ENCODE measurements around the gene MAPK7.

- TF ChIP-seq, protein P1, sequence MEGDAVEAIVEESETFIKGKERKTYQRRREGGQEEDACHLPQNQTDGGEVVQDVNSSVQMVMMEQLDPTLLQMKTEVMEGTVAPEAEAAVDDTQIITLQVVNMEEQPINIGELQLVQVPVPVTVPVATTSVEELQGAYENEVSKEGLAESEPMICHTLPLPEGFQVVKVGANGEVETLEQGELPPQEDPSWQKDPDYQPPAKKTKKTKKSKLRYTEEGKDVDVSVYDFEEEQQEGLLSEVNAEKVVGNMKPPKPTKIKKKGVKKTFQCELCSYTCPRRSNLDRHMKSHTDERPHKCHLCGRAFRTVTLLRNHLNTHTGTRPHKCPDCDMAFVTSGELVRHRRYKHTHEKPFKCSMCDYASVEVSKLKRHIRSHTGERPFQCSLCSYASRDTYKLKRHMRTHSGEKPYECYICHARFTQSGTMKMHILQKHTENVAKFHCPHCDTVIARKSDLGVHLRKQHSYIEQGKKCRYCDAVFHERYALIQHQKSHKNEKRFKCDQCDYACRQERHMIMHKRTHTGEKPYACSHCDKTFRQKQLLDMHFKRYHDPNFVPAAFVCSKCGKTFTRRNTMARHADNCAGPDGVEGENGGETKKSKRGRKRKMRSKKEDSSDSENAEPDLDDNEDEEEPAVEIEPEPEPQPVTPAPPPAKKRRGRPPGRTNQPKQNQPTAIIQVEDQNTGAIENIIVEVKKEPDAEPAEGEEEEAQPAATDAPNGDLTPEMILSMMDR (IDR thresholded peaks at IDR 0.05; ENCODE audit: extremely low read depth in 1 of 2, insufficient read depth in 1 of 2, low read depth in 1 of 2, low read length in 2 of 2) = no peak
- no peak for TF ChIP-seq POLR2AphosphoS5 (IDR thresholded peaks at IDR 0.05; ENCODE audit: insufficient read depth, low read depth, low read length)
- TF ChIP-seq MAX (IDR thresholded peaks at IDR 0.05; ENCODE audit: insufficient read depth, insufficient read length) = no peak
- TF ChIP-seq EZH2 (IDR thresholded peaks at IDR 0.05; ENCODE audit: borderline replicate concordance, low read depth, low read length, severe bottlenecking) = no peak
- no peak for TF ChIP-seq GATA2 (IDR thresholded peaks at IDR 0.05; ENCODE audit: insufficient read depth, insufficient read length, low read depth, low read length)
Measured at GRCh38 chr17:19413761-19414160, 35.5 kb downstream of the MAPK7 start.

All from endothelial cell of umbilical vein (primary cell).